Trophoblast cell (in vitro differentiated cells and primary cell): ENCODE results near the gene MRTO4.
A peak's percentile ranks its signal among the peaks of the same experiment; 100 is the strongest.
"Not testable (repeated sequence)": the region's sequence is repeated elsewhere in the genome, so short reads cannot be mapped to it uniquely, and the experiment has no call there.

Source experiments
- DNase-seq, 2 donors: peaks; one replicate each; pipeline ENCODE4 v3.0.0-alpha.2; 2016
- H2AFZ ChIP-seq: 2 replicates; pipeline ENCODE4 v1.6.1; 2013; ENCODE audit warnings: low read length, moderate library complexity, mild to moderate bottlenecking; ENCODE audit not compliant: insufficient read depth, poor library complexity
- H2AK5ac ChIP-seq: 2 replicates; pipeline ENCODE4 v1.6.1; 2013; ENCODE audit warnings: mild to moderate bottlenecking, low read length
- H2BK120ac ChIP-seq: 2 replicates; pipeline ENCODE4 v1.6.1; 2013; ENCODE audit warnings: low read length, mild to moderate bottlenecking, moderate library complexity; ENCODE audit not compliant: insufficient read depth, poor library complexity
- H2BK12ac ChIP-seq: 2 replicates; pipeline ENCODE4 v1.6.1; 2013; ENCODE audit warnings: mild to moderate bottlenecking, low read length, moderate library complexity
- H2BK5ac ChIP-seq: 2 replicates; pipeline ENCODE4 v1.6.1; 2013; ENCODE audit warnings: low read length, low read depth, moderate library complexity, mild to moderate bottlenecking; ENCODE audit not compliant: poor library complexity
- H3K14ac ChIP-seq: 2 replicates; pipeline ENCODE4 v1.6.1; 2013; ENCODE audit warnings: mild to moderate bottlenecking, low read length
- H3K18ac ChIP-seq: 2 replicates; pipeline ENCODE4 v1.6.1; 2013; ENCODE audit warnings: mild to moderate bottlenecking, low read length
- H3K23ac ChIP-seq: 2 replicates; pipeline ENCODE4 v1.6.1; 2013; ENCODE audit warnings: low read length
- H3K27ac ChIP-seq: 2 replicates; pipeline ENCODE4 v1.5.1; 2013; ENCODE audit warnings: low read depth, mild to moderate bottlenecking, inconsistent platforms, low read length, moderate library complexity
- H3K27me3 ChIP-seq: 2 replicates; pipeline ENCODE4 v1.6.1; 2013; ENCODE audit warnings: inconsistent platforms, mild to moderate bottlenecking, low read length, moderate library complexity; ENCODE audit not compliant: insufficient read depth
- H3K36me3 ChIP-seq, 2 experiments: 1 replicate in 1 of 2; 2 replicates in 1 of 2; pipeline ENCODE4 v1.6.1; 2013; ENCODE audit warnings: low read length in 2 of 2, mild to moderate bottlenecking in 2 of 2, moderate library complexity in 1 of 2; ENCODE audit not compliant: insufficient read depth in 2 of 2, control insufficient read depth in 1 of 2
- H3K4ac ChIP-seq: 2 replicates; pipeline ENCODE4 v1.6.1; 2013; ENCODE audit warnings: low read depth, mild to moderate bottlenecking, low read length, moderate library complexity
- H3K4me1 ChIP-seq, 2 experiments: 1 replicate in 1 of 2; 2 replicates in 1 of 2; pipeline ENCODE4 v1.6.1; 2013; ENCODE audit warnings: low read length in 2 of 2, mild to moderate bottlenecking in 2 of 2, moderate library complexity in 1 of 2; ENCODE audit not compliant: insufficient read depth in 2 of 2, control insufficient read depth in 1 of 2
- H3K4me2 ChIP-seq: 2 replicates; pipeline ENCODE4 v1.6.1; 2013; ENCODE audit warnings: inconsistent platforms, mild to moderate bottlenecking, low read length, moderate library complexity
- H3K4me3 ChIP-seq: 2 replicates; pipeline ENCODE4 v1.5.1; 2013; ENCODE audit warnings: mild to moderate bottlenecking, low read depth, low read length, inconsistent platforms
- H3K79me1 ChIP-seq: one replicate; pipeline ENCODE4 v1.6.1; 2013; ENCODE audit warnings: low read length
- H3K79me2 ChIP-seq: 2 replicates; pipeline ENCODE4 v1.6.1; 2013; ENCODE audit warnings: low read length, mild to moderate bottlenecking; ENCODE audit not compliant: control insufficient read depth, insufficient read depth, poor library complexity
- H3K9ac ChIP-seq: 2 replicates; pipeline ENCODE4 v1.6.1; 2013; ENCODE audit warnings: mild to moderate bottlenecking, low read length
- H3K9me3 ChIP-seq: 2 replicates; pipeline ENCODE4 v1.6.1; 2013; ENCODE audit warnings: low read depth, mild to moderate bottlenecking, control low read depth, inconsistent platforms, low read length; ENCODE audit not compliant: insufficient read depth
- H4K12ac ChIP-seq: 2 replicates; pipeline ENCODE4 v1.6.1; 2013; ENCODE audit warnings: low read depth, mild to moderate bottlenecking, low read length, moderate library complexity
- H4K8ac ChIP-seq: 2 replicates; pipeline ENCODE4 v1.6.1; 2013; ENCODE audit warnings: low read depth, mild to moderate bottlenecking, low read length, moderate library complexity
- H4K91ac ChIP-seq: one replicate; pipeline ENCODE4 v1.6.1; 2013; ENCODE audit warnings: low read depth, mild to moderate bottlenecking, low read length, moderate library complexity
- WGBS: extraction: QIAGEN DNeasy Blood & Tissue Kit; methylation state at CpG from one replicate; pipeline ENCODE4 v1.1.7; 2013; ENCODE audit warnings: missing lambda C conversion rate; ENCODE audit not compliant: insufficient read length, insufficient coverage; ENCODE audit errors: extremely low coverage; 5-methylcytosine and 5-hydroxymethylcytosine counted together

MRTO4 gene

DNA sequence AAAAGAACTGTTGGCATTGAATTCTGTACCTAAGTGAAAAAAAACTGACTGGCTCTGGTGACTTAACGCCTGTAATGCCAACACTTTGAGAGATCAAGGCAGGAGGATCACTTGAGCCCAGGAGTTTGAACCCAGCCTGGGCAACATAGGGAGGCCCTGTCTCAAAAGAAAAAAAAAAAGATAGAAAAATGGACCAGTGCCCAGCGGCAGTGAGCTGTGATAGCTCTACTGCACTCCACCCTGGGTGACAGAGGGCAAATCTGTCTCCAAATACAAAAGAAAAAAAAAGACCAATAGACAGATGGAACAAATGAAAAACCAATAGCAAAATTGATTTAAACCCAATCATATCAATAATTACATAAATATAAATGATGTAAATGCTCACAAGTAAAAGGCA, 37.6 kb downstream of the MRTO4 start:
- H3K4ac ChIP-seq = no peak overlapping the region
- no peak overlapping the region for H3K18ac ChIP-seq
- no peak overlapping the region for H3K23ac ChIP-seq
- H4K12ac ChIP-seq = no peak overlapping the region
- no peaks in the 10 kb centered on the region for H3K27me3 ChIP-seq
- H3K79me1 ChIP-seq = no peaks in the 10 kb centered on the region
- DNase-seq = no peak
- H2BK120ac ChIP-seq = no peak overlapping the region
- no peak overlapping the region for H2AK5ac ChIP-seq
- no peak overlapping the region for H4K91ac ChIP-seq
- peaks cover 5% of the 10 kb centered on the region for H3K9me3 ChIP-seq
- peaks cover 3 to 4% of the 10 kb centered on the region in 2 experiments for H3K4me1 ChIP-seq
- no peak overlapping the region for H4K8ac ChIP-seq
- no peak overlapping the region for H2BK5ac ChIP-seq
- peaks cover 0 to 5% of the 10 kb centered on the region in 2 experiments for H3K36me3 ChIP-seq
- no peak overlapping the region for H3K9ac ChIP-seq
- WGBS = no CpG with 5 or more reads among the region's 2 CpGs
- no peak overlapping the region for H3K4me3 ChIP-seq
- no peaks in the 10 kb centered on the region for H3K79me2 ChIP-seq
- H3K4me2 ChIP-seq = peak overlapping the region; percentile 61
- H3K27ac ChIP-seq = no peak overlapping the region
- no peak overlapping the region for H2AFZ ChIP-seq
- no peak overlapping the region for H3K14ac ChIP-seq
- no peak overlapping the region for H2BK12ac ChIP-seq

DNA sequence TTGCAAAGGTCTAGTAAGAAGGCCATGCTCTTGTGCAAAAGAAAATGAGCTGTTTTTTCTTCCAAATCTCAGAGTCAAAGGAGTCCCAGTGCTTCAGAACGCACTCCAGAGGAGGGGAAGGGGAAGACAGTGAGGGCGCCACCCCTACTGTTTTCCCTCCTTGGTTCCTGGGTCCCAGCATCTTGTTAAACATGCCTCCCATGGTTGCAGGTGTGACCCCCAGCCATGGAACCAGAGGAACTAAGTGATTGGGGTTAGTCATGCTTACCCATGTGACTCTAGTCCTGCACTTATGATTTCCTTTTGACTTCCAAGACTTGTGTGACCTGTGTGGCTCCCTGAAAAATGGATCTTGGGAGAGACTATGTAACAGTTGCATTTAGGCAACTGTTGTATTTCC, 43.0 kb downstream of the MRTO4 start:
- no peak overlapping the region for H3K4ac ChIP-seq
- no peaks in the 10 kb centered on the region for H3K4me1 ChIP-seq
- H2AK5ac ChIP-seq = no peak overlapping the region
- peaks cover 11% of the 10 kb centered on the region for H3K9me3 ChIP-seq
- H3K79me1 ChIP-seq = no peaks in the 10 kb centered on the region
- H3K14ac ChIP-seq = no peak overlapping the region
- no peak overlapping the region for H3K18ac ChIP-seq
- DNase-seq = no peak
- H4K91ac ChIP-seq = no peak overlapping the region
- no peak overlapping the region for H2AFZ ChIP-seq
- no peak overlapping the region for H4K8ac ChIP-seq
- no peaks in the 10 kb centered on the region for H3K27me3 ChIP-seq
- no peak overlapping the region for H2BK120ac ChIP-seq
- H3K79me2 ChIP-seq = no peaks in the 10 kb centered on the region
- no peak overlapping the region for H3K9ac ChIP-seq
- no peak overlapping the region for H3K4me3 ChIP-seq
- no peak overlapping the region for H3K4me2 ChIP-seq
- H3K23ac ChIP-seq = no peak overlapping the region
- H2BK12ac ChIP-seq = no peak overlapping the region
- H2BK5ac ChIP-seq = no peak overlapping the region
- H3K27ac ChIP-seq = no peak overlapping the region
- H4K12ac ChIP-seq = no peak overlapping the region
- H3K36me3 ChIP-seq = peaks cover 0 to 2% of the 10 kb centered on the region in 2 experiments
- WGBS = no CpG with 5 or more reads among the region's 2 CpGs

DNA sequence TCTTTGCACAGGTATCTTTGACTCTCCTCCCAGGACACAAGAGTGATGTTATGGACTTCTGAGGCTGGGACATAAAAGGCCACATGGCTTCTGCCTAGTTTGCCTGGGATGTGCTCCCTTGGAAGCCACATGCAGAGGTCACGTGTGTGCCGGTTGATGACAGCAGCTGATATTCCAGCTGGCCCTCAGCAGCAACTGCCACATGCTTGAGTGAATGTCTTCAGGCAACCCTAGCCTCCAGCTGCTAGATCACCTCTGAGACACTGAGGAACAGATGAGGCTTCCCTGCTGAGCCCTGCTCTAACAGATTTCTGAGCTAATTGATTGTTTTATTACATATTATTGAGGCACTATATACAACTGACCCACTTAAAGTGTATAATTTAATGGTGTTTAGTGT, 48.6 kb downstream of the MRTO4 start:
- Histone ChIP-seq H3K4ac (no peak overlapping the region), H4K91ac (no peak overlapping the region), H2BK5ac (no peak overlapping the region), H3K4me1 (no peaks in the 10 kb centered on the region), H2BK120ac (no peak overlapping the region), H2AFZ (no peak overlapping the region), H3K27ac (no peak overlapping the region), H4K12ac (no peak overlapping the region), H2AK5ac (no peak overlapping the region), H3K4me3 (peak overlapping the region; percentile 44), H3K79me2 (no peaks in the 10 kb centered on the region), H3K14ac (no peak overlapping the region), H3K36me3 (peaks cover 14 to 27% of the 10 kb centered on the region in 2 experiments), H3K9me3 (peaks cover 8% of the 10 kb centered on the region), H3K79me1 (no peaks in the 10 kb centered on the region), H3K23ac (no peak overlapping the region), H3K27me3 (no peaks in the 10 kb centered on the region), H4K8ac (no peak overlapping the region), H3K9ac (no peak overlapping the region), H2BK12ac (no peak overlapping the region), H3K4me2 (no peak overlapping the region), H3K18ac (no peak overlapping the region)
- no CpG with 5 or more reads among the region's 2 CpGs for WGBS
- DNase-seq = no peak

DNA sequence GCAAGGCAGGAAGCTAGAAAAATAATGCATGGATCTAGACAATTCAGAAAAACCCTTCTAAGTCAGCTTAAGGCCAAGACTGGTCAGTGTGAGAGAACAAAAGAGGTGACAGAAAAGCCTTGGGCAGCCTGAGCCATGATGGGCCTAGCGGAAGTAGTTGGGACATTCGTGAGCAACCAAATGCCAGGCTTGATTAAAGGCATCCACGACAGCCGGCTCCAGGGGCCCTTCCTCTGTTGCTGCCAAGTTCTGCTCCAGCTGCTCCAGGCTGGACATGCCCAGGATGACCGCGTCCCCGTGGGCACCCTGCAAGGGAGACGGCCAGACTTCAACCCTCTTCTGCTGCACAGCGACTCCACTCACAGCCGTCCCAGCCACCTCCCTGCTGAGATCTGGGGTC, 52.5 kb downstream of the MRTO4 start:
- H3K4me1 ChIP-seq, H3K4ac ChIP-seq, H2BK120ac ChIP-seq, H3K9ac ChIP-seq, H3K4me2 ChIP-seq, H4K12ac ChIP-seq, H2AFZ ChIP-seq, DNase-seq, H3K14ac ChIP-seq, H3K18ac ChIP-seq, H3K27me3 ChIP-seq, H2AK5ac ChIP-seq, H4K8ac ChIP-seq, H2BK12ac ChIP-seq, H3K79me1 ChIP-seq, H3K27ac ChIP-seq, H4K91ac ChIP-seq, H3K9me3 ChIP-seq, H3K79me2 ChIP-seq, H3K23ac ChIP-seq, H2BK5ac ChIP-seq, H3K4me3 ChIP-seq: not testable (repeated sequence)
- WGBS = no CpG with 5 or more reads among the region's 10 CpGs
- H3K36me3 ChIP-seq = peaks cover 40 to 59% of the 10 kb centered on the region in 2 experiments
